BE2C (cell line): ENCODE measurements around the gene IPO13.

Source experiments
- DNase-seq: peaks from one replicate; pipeline ENCODE4 v3.0.0-alpha.2; 2020
- H3K27me3 ChIP-seq: fragments of 250-450 bp; sonication (Bioruptor Pico); 2 replicates; pipeline ENCODE4 v1.5.1; 2020; ENCODE audit warnings: mild to moderate bottlenecking
- H3K36me3 ChIP-seq: fragments of 250-450 bp; sonication (Bioruptor Pico); 2 replicates; pipeline ENCODE4 v1.5.1; 2020; ENCODE audit warnings: mild to moderate bottlenecking
- H3K4me1 ChIP-seq: fragments of 250-450 bp; sonication (Bioruptor Pico); 2 replicates; pipeline ENCODE4 v1.5.1; 2020
- H3K4me3 ChIP-seq: 2 replicates; pipeline ENCODE4 v1.5.1; 2011; ENCODE audit warnings: low read depth, low read length
- H3K9me3 ChIP-seq: fragments of 250-450 bp; sonication (Bioruptor Pico); 2 replicates; pipeline ENCODE4 v1.5.1; 2020
- CTCF ChIP-seq: IDR thresholded peaks from 2 replicates; pipeline ENCODE4 v1.5.1; 2012; ENCODE audit warnings: mild to moderate bottlenecking, low read depth, low read length

Gene IPO13

GRCh38 chr1:43962324-43962723, 15.6 kb downstream of the IPO13 start:
- Histone ChIP-seq H3K36me3 (0 out of 2 replicates have a peak, but pooled peaks cover 2% of the 10 kb centered on the region), H3K9me3 (no peaks in the 10 kb centered on the region), H3K4me1 (no peaks in the 10 kb centered on the region), H3K4me3 (no peak overlapping the region), H3K27me3 (no peaks in the 10 kb centered on the region)
- no peak for DNase-seq
- TF ChIP-seq CTCF = no peak

- DNase-seq = no peak
- no peaks in the 10 kb centered on the region for H3K9me3 ChIP-seq
- H3K36me3 ChIP-seq = no peaks in the 10 kb centered on the region
- no peaks in the 10 kb centered on the region for H3K4me1 ChIP-seq
- H3K27me3 ChIP-seq = no peaks in the 10 kb centered on the region
- no peak for TF ChIP-seq CTCF
- no peak overlapping the region for H3K4me3 ChIP-seq
Measured at GRCh38 chr1:43963006-43963405, 16.3 kb downstream of the IPO13 start.

- Histone ChIP-seq H3K4me1 (no peaks in the 10 kb centered on the region), H3K27me3 (no peaks in the 10 kb centered on the region), H3K36me3 (no peaks in the 10 kb centered on the region), H3K9me3 (no peaks in the 10 kb centered on the region), H3K4me3 (no peak overlapping the region)
- DNase-seq = no peak
- no peak for TF ChIP-seq CTCF
Measured at GRCh38 chr1:43963890-43964289, 17.1 kb downstream of the IPO13 start.

GRCh38 chr1:43965316-43965715, 18.6 kb downstream of the IPO13 start:
- Histone ChIP-seq H3K4me3 (no peak overlapping the region), H3K36me3 (no peaks in the 10 kb centered on the region), H3K4me1 (no peaks in the 10 kb centered on the region), H3K9me3 (no peaks in the 10 kb centered on the region), H3K27me3 (no peaks in the 10 kb centered on the region)
- DNase-seq = no peak
- no peak for TF ChIP-seq CTCF

GRCh38 chr1:43968348-43968948, 21.7 kb downstream of the IPO13 start:
- TF ChIP-seq CTCF = no peak
- Histone ChIP-seq H3K4me1 (no peaks in the 10 kb centered on the region), H3K27me3 (no peaks in the 10 kb centered on the region), H3K9me3 (no peaks in the 10 kb centered on the region), H3K36me3 (peaks cover 4% of the 10 kb centered on the region), H3K4me3 (no peak overlapping the region)
- no peak for DNase-seq

GRCh38 chr1:43969416-43969745, 22.6 kb downstream of the IPO13 start:
- Histone ChIP-seq H3K4me3 (peak overlapping the region; percentile 52), H3K36me3 (peaks cover 4% of the 10 kb centered on the region), H3K27me3 (no peaks in the 10 kb centered on the region), H3K9me3 (no peaks in the 10 kb centered on the region), H3K4me1 (no peaks in the 10 kb centered on the region)
- no peak for DNase-seq
- no peak for TF ChIP-seq CTCF
